ENCODE data around the gene EPHA7.

Gene EPHA7

GRCh38 chr6:93238632-93239031 is 180.7 kb downstream of the EPHA7 start:
- H3K4me1 ChIP-seq (ENCODE audit: control insufficient read depth, insufficient read depth, low read length) = peaks cover 19% of the 10 kb centered on the region
- H3K9me3 ChIP-seq (ENCODE audit: control insufficient read depth, insufficient read depth, low read depth, low read length) = no peaks in the 10 kb centered on the region
- CTCF ChIA-PET = no interaction called here
- POLR2A ChIA-PET = no interaction called here
- H3K27ac ChIP-seq (ENCODE audit: extremely low read depth, low read depth, low read length) = no peak overlapping the region
- no peaks in the 10 kb centered on the region for H3K36me3 ChIP-seq (ENCODE audit: control insufficient read depth in 2 of 2, insufficient read depth in 1 of 2, low read length in 2 of 2)
- TF ChIP-seq, protein P1, sequence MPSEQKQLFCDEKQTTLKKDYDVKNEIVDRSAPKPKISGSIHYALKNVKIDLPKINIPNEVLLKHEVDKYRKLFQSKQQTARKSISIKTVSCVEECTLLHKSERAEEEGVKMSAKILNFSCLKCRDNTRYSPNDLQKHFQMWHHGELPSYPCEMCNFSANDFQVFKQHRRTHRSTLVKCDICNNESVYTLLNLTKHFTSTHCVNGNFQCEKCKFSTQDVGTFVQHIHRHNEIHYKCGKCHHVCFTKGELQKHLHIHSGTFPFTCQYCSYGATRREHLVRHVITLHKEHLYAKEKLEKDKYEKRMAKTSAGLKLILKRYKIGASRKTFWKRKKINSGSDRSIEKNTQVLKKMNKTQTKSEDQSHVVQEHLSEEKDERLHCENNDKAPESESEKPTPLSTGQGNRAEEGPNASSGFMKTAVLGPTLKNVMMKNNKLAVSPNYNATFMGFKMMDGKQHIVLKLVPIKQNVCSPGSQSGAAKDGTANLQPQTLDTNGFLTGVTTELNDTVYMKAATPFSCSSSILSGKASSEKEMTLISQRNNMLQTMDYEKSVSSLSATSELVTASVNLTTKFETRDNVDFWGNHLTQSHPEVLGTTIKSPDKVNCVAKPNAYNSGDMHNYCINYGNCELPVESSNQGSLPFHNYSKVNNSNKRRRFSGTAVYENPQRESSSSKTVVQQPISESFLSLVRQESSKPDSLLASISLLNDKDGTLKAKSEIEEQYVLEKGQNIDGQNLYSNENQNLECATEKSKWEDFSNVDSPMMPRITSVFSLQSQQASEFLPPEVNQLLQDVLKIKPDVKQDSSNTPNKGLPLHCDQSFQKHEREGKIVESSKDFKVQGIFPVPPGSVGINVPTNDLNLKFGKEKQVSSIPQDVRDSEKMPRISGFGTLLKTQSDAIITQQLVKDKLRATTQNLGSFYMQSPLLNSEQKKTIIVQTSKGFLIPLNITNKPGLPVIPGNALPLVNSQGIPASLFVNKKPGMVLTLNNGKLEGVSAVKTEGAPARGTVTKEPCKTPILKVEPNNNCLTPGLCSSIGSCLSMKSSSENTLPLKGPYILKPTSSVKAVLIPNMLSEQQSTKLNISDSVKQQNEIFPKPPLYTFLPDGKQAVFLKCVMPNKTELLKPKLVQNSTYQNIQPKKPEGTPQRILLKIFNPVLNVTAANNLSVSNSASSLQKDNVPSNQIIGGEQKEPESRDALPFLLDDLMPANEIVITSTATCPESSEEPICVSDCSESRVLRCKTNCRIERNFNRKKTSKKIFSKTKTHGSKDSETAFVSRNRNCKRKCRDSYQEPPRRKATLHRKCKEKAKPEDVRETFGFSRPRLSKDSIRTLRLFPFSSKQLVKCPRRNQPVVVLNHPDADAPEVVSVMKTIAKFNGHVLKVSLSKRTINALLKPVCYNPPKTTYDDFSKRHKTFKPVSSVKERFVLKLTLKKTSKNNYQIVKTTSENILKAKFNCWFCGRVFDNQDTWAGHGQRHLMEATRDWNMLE (tag by site-specific recombination; conservative IDR thresholded peaks at IDR 0.05; ENCODE audit: low read depth) = no peak
- TF ChIP-seq ZNF513 (tag by site-specific recombination; IDR thresholded peaks at IDR 0.05) (no peak), ZBTB6 (tag by site-specific recombination; IDR thresholded peaks at IDR 0.05) (no peak), WT1 (tag by site-specific recombination; IDR thresholded peaks at IDR 0.05) (no peak), ZNF169 (tag by site-specific recombination; IDR thresholded peaks at IDR 0.05) (no peak), ZNF571 (tag by site-specific recombination; IDR thresholded peaks at IDR 0.05) (no peak), REST (tag by site-specific recombination; IDR thresholded peaks at IDR 0.05) (no peak), RBAK (tag by site-specific recombination; IDR thresholded peaks at IDR 0.05) (no peak), ZNF280D (tag by site-specific recombination; IDR thresholded peaks at IDR 0.05) (no peak)
- TF ChIP-seq, protein P2, sequence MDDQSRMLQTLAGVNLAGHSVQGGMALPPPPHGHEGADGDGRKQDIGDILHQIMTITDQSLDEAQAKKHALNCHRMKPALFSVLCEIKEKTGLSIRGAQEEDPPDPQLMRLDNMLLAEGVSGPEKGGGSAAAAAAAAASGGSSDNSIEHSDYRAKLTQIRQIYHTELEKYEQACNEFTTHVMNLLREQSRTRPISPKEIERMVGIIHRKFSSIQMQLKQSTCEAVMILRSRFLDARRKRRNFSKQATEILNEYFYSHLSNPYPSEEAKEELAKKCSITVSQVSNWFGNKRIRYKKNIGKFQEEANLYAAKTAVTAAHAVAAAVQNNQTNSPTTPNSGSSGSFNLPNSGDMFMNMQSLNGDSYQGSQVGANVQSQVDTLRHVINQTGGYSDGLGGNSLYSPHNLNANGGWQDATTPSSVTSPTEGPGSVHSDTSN (CRISPR knock-in tag; IDR thresholded peaks at IDR 0.05) = no peak
- H3K4me3 ChIP-seq (ENCODE audit: low read depth, low read length) = no peak overlapping the region
